WI38 (cell line): Measurements from ENCODE around the gene SPINT4.
"Not testable (repeated sequence)": the region's sequence is repeated elsewhere in the genome, so short reads cannot be mapped to it uniquely, and the experiment has no call there.

Experiments
- H3K4me3 ChIP-seq: 2 replicates; pipeline ENCODE4 v1.5.1; 2011; ENCODE audit warnings: low read depth, mild to moderate bottlenecking, control low read depth, low read length
- CTCF ChIP-seq: IDR thresholded peaks from 2 replicates; pipeline ENCODE4 v1.5.1; 2012; ENCODE audit warnings: low read depth, mild to moderate bottlenecking, control low read depth, low read length

Gene SPINT4

GRCh38 chr20:45742596-45742995 is 20.4 kb downstream of the SPINT4 start:
- TF ChIP-seq CTCF, result no peak
- H3K4me3 ChIP-seq, result no peak overlapping the region

- TF ChIP-seq CTCF, result no peak
- H3K4me3 ChIP-seq, result no peak overlapping the region
Observed at GRCh38 chr20:45745015-45745414, 22.9 kb downstream of the SPINT4 start.

- H3K4me3 ChIP-seq, result no peak overlapping the region
- TF ChIP-seq CTCF, result no peak
Observed at GRCh38 chr20:45751721-45752120, 29.6 kb downstream of the SPINT4 start.

GRCh38 chr20:45752746-45753145 is 30.6 kb downstream of the SPINT4 start:
- no peak overlapping the region for H3K4me3 ChIP-seq
- no peak for TF ChIP-seq CTCF

- TF ChIP-seq CTCF, result no peak
- H3K4me3 ChIP-seq, result no peak overlapping the region
Observed at GRCh38 chr20:45758096-45758495, 35.9 kb downstream of the SPINT4 start.

GRCh38 chr20:45759921-45760320 is 37.8 kb downstream of the SPINT4 start:
- not testable (repeated sequence) for H3K4me3 ChIP-seq

- H3K4me3 ChIP-seq, result not testable (repeated sequence)
Observed at GRCh38 chr20:45761966-45762365, 39.8 kb downstream of the SPINT4 start.

GRCh38 chr20:45764618-45765282 is 42.6 kb downstream of the SPINT4 start:
- H3K4me3 ChIP-seq, result not testable (repeated sequence)

GRCh38 chr20:45765307-45765875 is 43.2 kb downstream of the SPINT4 start:
- no peak for TF ChIP-seq CTCF
- H3K4me3 ChIP-seq, result no peak overlapping the region
